Stimulated activated CD8-positive, alpha-beta memory T cell treated with anti-CD3 and anti-CD28 coated beads, Interleukin-4, amount 100 ng/mL, for 24 hours (primary cell): Measurements from ENCODE around the gene VPS50.

Experiments
- DNase-seq: peaks from one replicate; pipeline ENCODE4 v3.0.0-alpha.2; 2020; ENCODE audit warnings: low read depth

VPS50 gene, protein sequence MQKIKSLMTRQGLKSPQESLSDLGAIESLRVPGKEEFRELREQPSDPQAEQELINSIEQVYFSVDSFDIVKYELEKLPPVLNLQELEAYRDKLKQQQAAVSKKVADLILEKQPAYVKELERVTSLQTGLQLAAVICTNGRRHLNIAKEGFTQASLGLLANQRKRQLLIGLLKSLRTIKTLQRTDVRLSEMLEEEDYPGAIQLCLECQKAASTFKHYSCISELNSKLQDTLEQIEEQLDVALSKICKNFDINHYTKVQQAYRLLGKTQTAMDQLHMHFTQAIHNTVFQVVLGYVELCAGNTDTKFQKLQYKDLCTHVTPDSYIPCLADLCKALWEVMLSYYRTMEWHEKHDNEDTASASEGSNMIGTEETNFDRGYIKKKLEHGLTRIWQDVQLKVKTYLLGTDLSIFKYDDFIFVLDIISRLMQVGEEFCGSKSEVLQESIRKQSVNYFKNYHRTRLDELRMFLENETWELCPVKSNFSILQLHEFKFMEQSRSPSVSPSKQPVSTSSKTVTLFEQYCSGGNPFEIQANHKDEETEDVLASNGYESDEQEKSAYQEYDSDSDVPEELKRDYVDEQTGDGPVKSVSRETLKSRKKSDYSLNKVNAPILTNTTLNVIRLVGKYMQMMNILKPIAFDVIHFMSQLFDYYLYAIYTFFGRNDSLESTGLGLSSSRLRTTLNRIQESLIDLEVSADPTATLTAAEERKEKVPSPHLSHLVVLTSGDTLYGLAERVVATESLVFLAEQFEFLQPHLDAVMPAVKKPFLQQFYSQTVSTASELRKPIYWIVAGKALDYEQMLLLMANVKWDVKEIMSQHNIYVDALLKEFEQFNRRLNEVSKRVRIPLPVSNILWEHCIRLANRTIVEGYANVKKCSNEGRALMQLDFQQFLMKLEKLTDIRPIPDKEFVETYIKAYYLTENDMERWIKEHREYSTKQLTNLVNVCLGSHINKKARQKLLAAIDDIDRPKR

DNA sequence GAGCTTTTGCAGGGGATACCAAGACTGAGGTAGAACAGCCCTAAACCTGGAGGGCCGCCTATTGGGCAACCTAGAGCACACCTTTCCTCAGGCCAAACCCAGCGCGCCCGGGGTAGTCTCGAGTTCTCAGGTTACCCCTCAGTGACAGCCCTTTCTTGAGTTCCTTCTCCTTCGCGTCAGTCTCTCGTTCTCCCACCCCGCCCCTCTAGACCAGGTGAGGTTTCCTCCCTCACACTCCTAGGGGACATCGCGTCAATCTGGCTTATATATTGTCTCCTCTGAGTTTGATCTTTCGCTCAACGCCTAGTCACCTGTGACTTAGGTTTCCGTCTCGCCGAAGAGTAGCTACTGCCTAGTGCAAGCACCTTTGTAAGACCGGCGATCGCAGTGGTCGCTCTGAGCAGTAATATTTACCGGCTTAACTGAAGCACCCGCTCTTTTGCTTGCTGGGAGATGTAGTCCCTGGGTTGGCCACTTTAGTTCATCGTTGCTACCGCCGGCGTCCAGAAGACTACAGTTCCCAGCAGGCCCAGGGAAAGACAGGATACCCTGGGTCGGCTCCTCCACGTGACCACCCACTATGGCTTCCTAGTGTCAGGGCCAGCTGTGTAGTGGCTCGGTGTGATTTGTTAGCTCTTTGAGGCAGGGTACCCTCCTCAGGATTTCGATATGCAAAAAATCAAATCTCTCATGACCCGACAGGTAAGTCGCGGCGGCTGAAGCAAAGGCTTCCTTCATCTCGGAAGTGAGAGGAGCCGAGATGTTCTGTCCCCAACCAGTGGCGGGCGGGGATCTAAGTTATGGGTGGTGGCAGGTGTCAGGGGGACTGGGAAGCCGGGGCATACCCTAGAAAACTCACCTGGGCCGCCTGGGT is at the start of gene VPS50:
Gene VPS50 (plus strand): TSS at position 568 of the 874 bp plus-strand sequence. CDS start 102 bp downstream, at position 670.
- peak; percentile 79 for DNase-seq

DNA sequence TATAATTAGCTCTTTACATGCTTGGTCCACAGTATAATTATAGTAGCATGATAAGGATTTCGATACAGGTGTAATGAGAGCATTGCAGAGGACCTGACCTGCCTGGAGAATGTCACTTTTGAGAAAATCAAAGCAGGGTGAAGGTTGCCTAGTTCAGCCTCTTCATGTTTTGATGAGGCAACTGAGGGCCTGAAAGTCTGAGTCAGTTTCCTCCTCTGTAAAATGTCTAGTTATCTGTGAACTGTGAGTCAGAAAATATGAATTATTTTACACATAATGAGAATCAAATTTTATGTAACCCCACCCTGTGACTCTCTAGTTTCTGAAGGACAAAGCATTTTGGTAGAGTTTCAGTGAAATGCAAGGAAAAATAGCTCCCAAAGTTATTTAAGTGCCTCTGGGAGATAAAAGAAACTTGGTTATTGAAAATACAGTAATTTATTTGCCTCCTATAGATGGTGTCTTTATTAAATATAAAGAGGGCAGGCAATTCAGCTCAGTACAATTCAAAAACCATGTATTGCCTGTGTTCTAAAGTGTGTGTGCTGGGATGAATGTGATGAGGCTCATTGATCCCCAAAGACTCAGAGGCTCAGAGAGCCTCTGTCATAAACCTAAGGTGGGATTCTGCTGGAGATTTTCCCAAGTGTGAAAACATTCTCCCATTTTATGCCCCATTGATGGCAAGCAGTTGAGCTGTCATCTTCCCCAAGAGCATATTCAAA is 46.7 kb upstream of the VPS50 start:
- DNase-seq = no peak

DNA sequence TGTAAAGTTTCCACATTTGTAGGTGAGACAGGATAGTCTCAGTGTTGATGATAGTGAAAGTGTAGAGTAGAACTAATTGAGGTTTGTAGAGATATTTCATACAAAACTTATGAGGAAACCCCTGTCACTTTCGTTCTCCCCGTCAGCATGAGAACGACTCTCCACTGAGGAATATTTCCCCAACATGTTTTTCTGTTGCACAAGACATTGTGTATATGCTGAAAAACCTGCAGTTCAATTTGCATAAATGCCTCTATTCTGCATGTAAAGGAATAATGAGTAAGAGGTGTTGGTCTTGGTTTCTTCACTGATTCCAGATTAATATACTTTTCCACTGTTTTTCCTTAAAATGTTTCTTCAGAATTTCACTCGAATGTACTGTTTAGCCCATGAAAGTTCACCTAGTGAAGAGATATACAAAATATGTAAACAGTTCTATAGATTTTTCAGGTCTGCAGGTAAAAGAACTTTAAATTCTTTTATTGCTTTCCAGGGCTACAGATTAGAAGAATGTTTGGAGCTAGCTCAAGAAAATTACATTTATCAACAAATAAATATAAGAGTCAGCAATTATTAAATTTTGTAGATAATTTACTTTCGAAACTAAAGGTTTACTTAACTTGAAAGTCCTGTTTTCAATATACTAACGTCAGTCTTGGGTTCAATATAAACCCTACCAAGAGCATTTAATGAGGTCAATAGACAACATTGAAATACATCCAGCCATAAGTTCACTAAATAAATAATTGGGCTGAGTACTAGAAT is 43.1 kb upstream of the VPS50 start:
- DNase-seq = no peak

DNA sequence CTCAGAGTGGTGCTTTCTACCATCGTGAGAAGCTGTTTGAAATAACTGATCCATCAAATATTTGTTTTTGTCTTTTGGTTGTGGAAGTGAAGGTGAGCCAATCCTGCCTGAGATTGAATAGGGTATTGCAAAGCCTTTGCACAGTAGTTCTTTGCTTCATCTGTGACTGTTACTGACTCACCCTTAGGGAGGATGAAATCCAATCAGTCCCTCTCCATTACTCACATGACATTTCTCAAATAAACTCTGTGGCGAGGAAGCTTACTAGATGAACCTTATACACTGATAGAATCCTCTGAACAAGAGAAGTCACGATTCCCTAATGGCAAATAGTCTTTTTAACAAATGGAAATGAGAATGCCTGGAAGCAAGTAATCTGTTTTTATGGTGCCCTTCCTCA is 37.8 kb upstream of the VPS50 start:
- no peak for DNase-seq

DNA sequence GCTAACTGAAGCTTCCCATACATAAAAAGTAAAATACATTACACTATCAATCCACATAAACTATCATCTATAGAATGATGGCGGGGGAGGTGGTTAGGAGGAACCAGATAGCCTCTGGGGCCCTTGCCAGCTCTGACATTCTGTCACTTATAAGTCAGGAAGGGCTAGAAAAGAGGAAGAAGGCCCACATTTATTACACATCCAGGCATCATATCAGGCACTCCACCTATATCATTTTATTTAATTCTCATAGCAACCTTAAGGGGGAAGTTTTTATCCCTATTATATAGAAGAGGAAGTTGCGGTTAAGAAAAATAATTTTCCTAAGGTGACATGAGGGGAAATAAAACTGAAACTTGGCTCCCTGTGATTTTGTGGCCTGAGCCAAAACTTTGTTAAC is 35.8 kb upstream of the VPS50 start:
- DNase-seq = no peak

DNA sequence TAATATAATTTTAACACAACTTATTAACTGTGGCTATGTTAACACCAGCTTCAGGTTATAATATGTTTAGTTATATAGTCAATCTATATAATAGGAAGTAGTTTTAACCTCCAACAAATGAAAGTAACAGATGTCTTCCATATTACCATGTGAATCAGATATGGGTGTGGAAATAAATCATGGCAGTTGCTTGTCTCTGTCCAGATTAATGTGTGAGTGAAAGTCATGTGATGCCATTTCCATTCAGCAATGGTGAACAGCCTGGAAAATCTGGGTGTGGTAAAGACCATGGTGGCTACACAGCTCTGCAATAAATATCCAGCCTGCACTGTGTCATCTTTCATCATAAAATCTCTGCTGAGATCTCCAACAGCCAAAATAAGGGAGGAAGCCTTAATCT is 33.7 kb upstream of the VPS50 start:
- DNase-seq = no peak

DNA sequence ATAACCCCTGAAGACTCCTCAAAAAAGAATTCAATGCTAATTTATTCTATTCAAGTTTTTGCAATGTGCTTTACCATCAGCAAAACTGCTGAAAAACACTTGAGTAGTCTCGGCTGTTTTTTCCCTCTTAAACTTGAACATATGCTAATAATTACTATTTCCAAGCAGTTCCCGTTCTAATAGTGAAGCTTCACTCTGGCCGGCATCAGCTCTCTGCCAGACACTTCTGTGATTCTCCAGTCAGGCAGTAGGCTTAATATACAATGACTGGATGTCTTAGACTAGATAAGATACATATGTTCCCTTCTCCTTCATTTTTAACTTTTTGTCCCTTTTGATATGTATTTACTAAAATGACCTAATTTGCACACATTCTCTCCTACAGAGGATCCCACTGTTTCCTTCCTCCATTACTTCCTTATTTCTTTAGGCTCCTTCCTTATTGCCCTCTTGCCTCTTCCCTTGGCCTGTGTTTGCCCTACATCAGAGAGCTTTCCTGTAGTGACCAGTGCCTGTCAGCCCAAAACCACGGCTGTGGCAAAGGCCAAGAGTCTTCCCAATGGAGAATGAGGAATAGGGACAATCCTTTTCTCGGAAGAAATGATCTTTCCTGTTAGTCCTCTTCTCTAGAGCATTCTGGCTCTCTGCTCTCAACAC is 29.4 kb upstream of the VPS50 start:
- no peak for DNase-seq

DNA sequence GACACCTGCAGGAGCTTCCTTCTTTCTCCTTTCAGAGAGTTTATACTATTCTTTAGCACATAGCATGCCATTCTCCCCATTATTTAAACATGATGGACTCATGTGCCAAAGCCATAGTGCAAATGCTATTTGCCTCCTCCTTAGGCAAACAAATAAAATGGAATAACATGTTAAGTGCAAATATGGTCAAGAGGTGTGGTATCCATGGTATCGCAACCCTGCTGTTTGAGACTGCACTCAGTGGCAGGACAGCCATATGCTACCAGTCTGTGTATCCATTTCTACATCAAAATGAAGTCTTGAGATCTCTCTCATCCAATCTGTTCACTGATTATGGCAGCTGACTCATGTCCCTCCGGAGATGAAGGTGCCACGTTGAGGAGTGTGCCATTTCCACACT is 28.7 kb upstream of the VPS50 start:
- no peak for DNase-seq

DNA sequence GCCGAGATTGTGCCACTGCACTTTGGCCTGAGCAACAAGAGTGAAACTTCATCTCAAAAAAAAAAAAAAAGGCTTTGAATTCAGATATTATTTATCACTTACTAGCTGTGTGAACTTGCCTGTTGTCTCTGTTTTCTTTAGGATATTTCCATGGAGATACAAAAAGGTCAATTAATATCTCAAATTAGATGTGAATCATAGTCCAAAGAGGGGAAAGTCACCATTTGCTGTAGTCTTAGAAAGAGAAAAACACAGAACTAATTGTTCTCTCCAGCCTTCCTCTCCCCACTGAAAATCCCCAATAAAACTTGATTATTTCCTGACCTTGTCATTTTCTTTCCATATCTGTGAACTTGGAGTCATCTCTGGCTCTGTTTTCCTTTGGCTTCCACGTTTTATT is 27.1 kb upstream of the VPS50 start:
- no peak for DNase-seq

DNA sequence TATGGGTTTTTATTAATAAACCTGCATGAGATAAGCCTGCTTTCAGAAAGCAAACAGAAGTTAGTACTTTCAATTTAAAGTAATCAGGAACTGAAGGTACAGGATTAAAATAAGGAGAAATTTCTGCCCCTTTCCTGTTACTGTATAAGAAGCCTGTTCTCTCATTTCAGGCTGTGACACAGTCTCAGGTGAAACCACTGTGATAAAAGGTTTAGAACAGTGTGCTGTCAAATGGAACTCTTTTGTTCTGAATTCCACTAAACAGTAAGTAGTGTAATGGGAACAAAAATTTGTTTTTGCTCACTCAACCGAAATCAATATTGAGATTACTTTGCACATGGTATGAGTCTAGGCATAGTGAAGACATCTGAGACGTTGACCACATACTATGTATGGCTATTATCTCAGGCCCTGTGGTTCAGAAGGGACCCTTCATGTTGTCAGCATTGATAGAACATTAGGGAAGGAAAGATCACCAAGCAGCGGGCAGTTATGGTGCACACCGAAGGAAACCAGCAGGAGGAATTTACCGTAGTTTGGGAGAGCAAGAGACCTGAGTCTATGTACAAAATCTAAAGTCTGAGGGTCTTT is 20.8 kb upstream of the VPS50 start:
- no peak for DNase-seq

DNA sequence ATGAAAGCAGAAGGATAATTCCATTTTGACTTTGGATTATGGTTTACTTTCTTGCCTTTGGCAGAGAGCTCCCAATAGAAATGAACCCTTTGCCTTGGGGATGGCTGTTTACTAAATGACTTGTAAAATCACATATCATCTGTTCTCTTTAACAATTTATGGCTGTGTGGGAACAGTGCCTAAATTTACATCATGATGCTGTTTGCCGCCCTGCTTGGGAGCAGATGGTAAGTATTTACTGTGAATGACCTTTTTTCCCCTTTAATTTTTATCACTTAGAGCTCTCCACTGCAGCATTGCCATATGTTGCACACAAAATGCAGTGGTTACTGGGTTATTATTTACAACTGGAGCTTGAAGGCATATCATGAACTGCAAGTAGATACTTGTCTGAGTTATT is 19.3 kb upstream of the VPS50 start:
- DNase-seq = no peak

DNA sequence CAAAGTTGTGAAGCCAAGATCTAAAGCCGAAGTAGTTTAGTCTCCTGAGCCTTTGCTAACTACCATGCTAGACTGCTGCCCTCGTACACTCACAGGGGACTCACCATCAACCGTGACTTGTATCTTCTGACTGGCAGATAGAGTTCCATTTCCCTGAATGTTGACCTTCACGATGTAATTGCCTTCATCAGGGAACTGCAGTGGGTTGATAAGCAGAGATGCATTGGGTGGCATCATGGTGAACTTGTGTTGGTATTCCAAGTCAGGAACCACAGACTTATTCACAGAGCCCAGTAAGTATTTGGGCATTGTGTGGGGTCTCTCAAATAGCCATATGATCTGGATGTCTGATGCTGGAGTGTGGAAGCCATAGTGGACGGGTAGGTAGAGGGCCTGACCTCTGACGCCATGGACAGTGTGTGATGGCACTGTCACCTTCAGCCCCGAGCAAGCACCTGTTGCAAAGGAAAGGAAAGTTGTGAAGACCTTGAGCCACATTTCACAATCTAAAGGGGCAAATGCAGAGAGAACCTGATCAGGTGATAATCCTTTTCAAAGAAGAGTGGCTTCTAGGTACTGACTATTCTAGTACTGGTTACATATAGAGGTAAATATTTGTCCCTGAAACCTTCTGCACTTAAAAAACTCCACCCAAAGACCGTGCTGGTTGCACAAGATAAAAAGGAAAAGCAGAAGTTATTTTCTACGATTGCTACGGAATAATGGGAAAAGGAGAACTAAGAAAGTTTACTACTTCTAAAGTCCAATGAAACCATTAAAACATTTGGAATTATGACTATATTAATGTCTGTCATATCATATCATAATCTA is 13.0 kb upstream of the VPS50 start:
- no peak for DNase-seq

DNA sequence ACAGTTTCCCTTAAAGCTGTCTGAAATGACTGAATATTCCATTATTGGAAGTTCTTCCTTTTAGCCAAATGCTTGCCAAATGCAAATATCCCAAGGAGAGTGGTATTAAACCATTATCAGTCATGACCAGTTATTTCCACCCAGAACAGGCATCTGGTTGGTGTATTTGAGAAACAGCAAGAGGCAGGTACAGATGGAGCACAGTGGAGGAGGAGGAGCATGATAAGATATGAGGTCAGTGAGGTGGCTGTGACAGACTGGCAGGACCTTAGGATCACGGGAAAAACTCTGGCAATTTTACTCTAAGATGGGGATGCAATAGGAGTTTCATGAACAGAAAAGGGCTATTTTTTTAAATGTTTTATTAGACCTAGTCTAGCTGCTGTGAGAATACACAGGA is 12.3 kb upstream of the VPS50 start:
- DNase-seq = no peak

DNA sequence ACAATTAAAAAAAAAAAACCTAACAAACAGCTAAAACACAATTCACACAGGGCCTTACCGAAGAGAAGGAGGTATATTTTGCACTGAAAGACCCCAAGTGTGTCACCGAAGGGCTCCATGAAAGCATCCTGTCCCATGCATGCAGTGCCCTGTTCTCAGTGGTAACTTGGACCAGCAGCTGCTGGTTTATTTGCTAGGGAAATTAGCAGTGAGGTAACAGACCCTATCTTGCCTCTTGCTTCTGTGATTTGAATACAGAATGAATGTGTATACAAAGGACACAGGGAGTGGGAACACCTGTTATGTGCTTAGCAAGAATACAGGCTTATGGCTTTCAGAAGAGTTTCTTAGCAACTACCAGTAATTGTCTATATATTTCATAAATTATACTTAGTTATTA is 5.9 kb upstream of the VPS50 start, which contains the start of gene HEPACAM2:
Gene HEPACAM2 (minus strand): TSS at position 160 of the 400 bp plus-strand sequence.
- DNase-seq = no peak

DNA sequence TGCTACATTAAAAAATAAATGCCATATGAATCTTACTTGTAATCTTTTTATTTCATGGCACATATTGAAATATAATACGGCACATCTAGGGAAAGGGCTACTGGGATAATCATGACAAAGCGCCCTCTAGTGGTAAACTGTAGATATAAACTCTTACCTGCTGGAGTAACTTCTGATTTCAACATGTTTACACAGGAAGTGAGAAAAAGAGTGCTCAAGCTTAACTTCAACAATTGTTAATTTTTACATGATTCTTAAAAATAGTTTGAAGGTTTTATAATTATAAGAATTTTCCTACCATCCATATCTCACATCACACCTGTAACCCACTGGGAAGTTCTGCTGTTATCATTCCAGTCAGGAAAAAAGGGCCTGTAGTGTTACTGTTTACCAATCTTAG is 3.9 kb upstream of the VPS50 start:
- DNase-seq = no peak

DNA sequence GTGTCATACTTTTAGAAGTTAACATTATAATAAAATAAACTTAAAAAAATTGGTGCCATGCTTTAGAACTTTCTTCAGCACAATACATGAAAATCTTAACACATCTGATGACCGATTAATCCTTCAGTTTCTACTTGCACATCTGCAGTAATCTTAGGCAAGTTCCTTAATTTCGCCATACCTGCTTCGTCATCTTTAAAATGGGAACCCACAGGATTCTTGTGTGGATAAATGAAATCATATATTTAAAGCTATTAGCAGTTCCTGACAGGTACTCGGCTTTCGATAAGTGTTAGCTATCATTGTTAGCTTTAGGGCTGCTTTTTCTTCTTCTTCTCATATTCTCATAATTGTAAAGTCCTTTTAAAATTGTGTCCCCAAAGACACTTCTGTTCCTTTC is 907 bp upstream of the VPS50 start:
- DNase-seq = no peak

DNA sequence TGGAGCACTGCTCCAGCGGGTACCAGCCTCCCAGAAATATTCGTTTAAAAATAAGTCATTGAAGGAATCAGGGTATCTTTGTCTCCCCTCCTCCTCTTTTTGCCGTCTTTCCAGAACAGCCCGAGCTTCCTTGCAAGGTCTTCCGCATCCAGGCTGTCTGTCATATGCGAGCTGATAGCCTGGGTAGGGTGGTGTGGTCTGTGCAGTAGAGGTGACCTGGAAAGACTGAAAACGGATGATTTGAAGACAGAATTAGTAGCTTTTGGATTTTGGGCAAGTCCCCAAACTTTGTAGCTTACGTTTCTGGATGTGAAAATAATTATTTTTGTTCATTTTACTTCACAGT is 480 bp downstream of the VPS50 start:
- DNase-seq = no peak

DNA sequence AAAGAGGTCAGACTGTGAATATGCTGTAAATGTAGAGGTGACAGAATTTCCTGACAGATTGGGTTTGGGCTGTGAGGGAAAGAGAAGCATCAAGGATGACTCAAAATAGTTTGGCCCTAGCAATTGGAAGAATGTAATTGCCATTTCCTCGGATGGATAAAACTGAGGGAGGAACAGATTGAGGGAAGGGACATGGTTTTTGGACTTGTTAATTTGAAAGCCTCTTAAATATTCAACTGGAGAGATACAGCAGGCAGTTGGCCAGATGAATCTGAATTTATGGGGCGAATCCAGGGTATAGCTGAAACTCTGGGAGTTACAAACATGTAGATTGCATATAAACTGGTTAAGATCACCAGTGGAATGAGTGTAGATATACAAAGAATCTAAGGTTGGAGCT is 3.4 kb downstream of the VPS50 start:
- no peak for DNase-seq

DNA sequence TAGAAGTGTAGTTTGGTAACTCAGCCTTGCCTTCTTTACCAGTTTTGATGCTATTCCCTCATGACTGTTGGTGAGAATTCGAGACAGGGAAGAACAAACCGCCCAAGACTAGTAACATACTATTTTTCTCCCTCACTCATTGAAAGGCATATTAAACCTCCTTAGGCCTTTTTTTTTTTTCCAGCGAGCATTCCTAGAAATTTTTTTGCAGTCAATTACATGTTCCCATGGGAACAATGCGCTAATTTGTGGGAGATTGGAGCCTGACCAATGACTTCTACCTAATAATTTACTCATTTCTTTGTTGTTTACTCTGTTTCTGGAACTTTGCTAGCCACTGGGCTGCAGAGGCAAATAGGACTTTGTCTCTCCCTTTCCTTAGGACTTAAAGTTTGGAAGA is 6.0 kb downstream of the VPS50 start:
- no peak for DNase-seq
